Left colon (tissue), 2 donors: ENCODE results near the gene LIPE. TPM values are rescaled to one million over a fixed set of nuclear protein-coding genes. Genes with fewer than 3 reads are reported as not detected.
"Not testable (repeated sequence)": the region's sequence is repeated elsewhere in the genome, so short reads cannot be mapped to it uniquely, and the experiment has no call there.

Experiments
- ATAC-seq: fragments of 200-7000 bp; cut with Tn5 transposase; one replicate; pipeline ENCODE4 v1.9.1; 2020; ENCODE audit warnings: mild to moderate bottlenecking, moderate library complexity
- DNase-seq, 2 donors: peaks; one replicate each; pipeline ENCODE4 v3.0.0-alpha.2; 2020
- intact Hi-C, 2 donors: fragments of 100-400 bp; cut with DNase I in 1 of 2; cut with micrococcal nuclease in 1 of 2; formaldehyde crosslinking; loops; one replicate each; pipeline versions ENCODE4 v1.11.2 to v1.14.0; 2022; cut with DNase I, micrococcal nuclease
- total RNA-seq, 2 donors: library from RNA; stranded (reverse); fragmentation: NEBNext Ultra II Directional; extraction: Animal tissue kit (Norgen Biotek cat#: 25700); gene quantifications; one replicate each; pipeline ENCODE4 v1.2.1, GENCODE V29; 2021
- donor health status: DM: no; HTN: no; CAD: no.
- donor health status: DM: yes; HTN: yes; CAD: no.

LIPE gene
- total RNA-seq, 2 donors from 2014 or later: 7.1 to 9.7 TPM

GRCh38 chr19:42450314-42450934 lies 23.2 kb upstream of the LIPE start:
- peak; percentile 96 for ATAC-seq
- intact Hi-C loops: loop anchor here in 1 of 2 donors (5.0 kb wide), 1 partner anchor 77 kb away; the partner anchor contains the start of gene CEACAM1
- DNase-seq: peak; percentile 86 to 92

- DNase-seq, ATAC-seq, intact Hi-C loops: not testable (repeated sequence)
Observed at GRCh38 chr19:42448306-42448705, 21.1 kb upstream of the LIPE start.

GRCh38 chr19:42445948-42446347 lies 18.8 kb upstream of the LIPE start:
- intact Hi-C loops: no loop called here
- DNase-seq (no peak), ATAC-seq (no peak)

GRCh38 chr19:42443944-42444398 lies 16.8 kb upstream of the LIPE start:
- no peak for DNase-seq
- peak; percentile 77 for ATAC-seq
- intact Hi-C loops: no loop called here

GRCh38 chr19:42442833-42443232 lies 15.6 kb upstream of the LIPE start, which contains the start of gene CXCL17:
Gene CXCL17 (minus strand): TSS chr19:42442946. CDS start chr19:42442832, 114 bp downstream.
- intact Hi-C loops: no loop called here
- ATAC-seq: no peak

GRCh38 chr19:42441049-42441445 lies 13.9 kb upstream of the LIPE start:
- DNase-seq: no peak
- intact Hi-C loops: no loop called here
- peak; percentile 32 for ATAC-seq

More at GRCh38 chr19:42442833-42443232, 15.6 kb upstream of the LIPE start, which contains the start of gene CXCL17:
- no peak for DNase-seq

- ATAC-seq (peak; percentile 53), DNase-seq (peak; percentile 70 to 87)
- intact Hi-C loops: no loop called here
Observed at GRCh38 chr19:42440357-42441048, 13.3 kb upstream of the LIPE start.

GRCh38 chr19:42436006-42436405 lies 8.8 kb upstream of the LIPE start:
- no peak for DNase-seq
- intact Hi-C loops: no loop called here
- ATAC-seq: no peak

GRCh38 chr19:42435316-42435715 lies 8.1 kb upstream of the LIPE start:
- intact Hi-C loops: no loop called here
- no peak for DNase-seq
- ATAC-seq: no peak

- DNase-seq (peak; percentile 85 to 95), ATAC-seq (peak; percentile 94)
- intact Hi-C loops: no loop called here
Observed at GRCh38 chr19:42433503-42434260, 6.5 kb upstream of the LIPE start.

- ATAC-seq (no peak), DNase-seq (no peak)
- intact Hi-C loops: no loop called here
Observed at GRCh38 chr19:42431486-42431885, 4.3 kb upstream of the LIPE start.

- intact Hi-C loops: no loop called here
- no peak for DNase-seq
- no peak for ATAC-seq
Observed at GRCh38 chr19:42428676-42429075, 1.5 kb upstream of the LIPE start.

- ATAC-seq: no peak
- peak in 1 of 2 donors; percentile 3 for DNase-seq
- intact Hi-C loops: no loop called here
Observed at GRCh38 chr19:42426643-42427042, 545 bp downstream of the LIPE start.

- peak in 1 of 2 donors; percentile 17 for DNase-seq
- intact Hi-C loops: no loop called here
- ATAC-seq: no peak
Observed at GRCh38 chr19:42424712-42425131, 2.5 kb downstream of the LIPE start.

GRCh38 chr19:42424345-42424707 lies 2.9 kb downstream of the LIPE start:
- DNase-seq: no peak
- ATAC-seq: no peak
- intact Hi-C loops: no loop called here

GRCh38 chr19:42423462-42424344 lies 3.5 kb downstream of the LIPE start:
- intact Hi-C loops: no loop called here
- ATAC-seq (peak; percentile 90), DNase-seq (peak; percentile 91 to 93)

GRCh38 chr19:42422901-42423461 lies 4.2 kb downstream of the LIPE start:
- peak; percentile 45 to 58 for DNase-seq
- ATAC-seq: peak; percentile 57
- intact Hi-C loops: no loop called here
